Muscle layer of duodenum (tissue), 2 donors: ENCODE measurements around the gene CLGN.
A peak's percentile ranks its signal among the peaks of the same experiment; 100 is the strongest.

ENCODE experiments used
- H3K27ac ChIP-seq: one replicate; pipeline ENCODE4 v1.7.0; 2013; ENCODE audit warnings: mild to moderate bottlenecking, low read length
- H3K27me3 ChIP-seq: one replicate; pipeline ENCODE4 v1.7.0; 2013; ENCODE audit warnings: low read depth, mild to moderate bottlenecking, control low read depth, low read length
- H3K36me3 ChIP-seq, 2 donors: one replicate each; pipeline ENCODE4 v1.7.0; 2013; ENCODE audit warnings: low read length in 2 of 2, control low read depth in 1 of 2, mild to moderate bottlenecking in 1 of 2; ENCODE audit not compliant: insufficient read depth in 2 of 2, control insufficient read depth in 1 of 2
- H3K4me1 ChIP-seq, 2 donors: one replicate each; pipeline ENCODE4 v1.7.0; 2013; ENCODE audit warnings: low read length in 2 of 2, mild to moderate bottlenecking in 2 of 2, control low read depth in 1 of 2, moderate library complexity in 1 of 2; ENCODE audit not compliant: insufficient read depth in 2 of 2, control insufficient read depth in 1 of 2
- H3K4me3 ChIP-seq, 2 donors: one replicate each; pipeline ENCODE4 v1.7.0; 2013; ENCODE audit warnings: low read length in 2 of 2, low read depth in 1 of 2, mild to moderate bottlenecking in 1 of 2
- H3K9me3 ChIP-seq, 2 donors: one replicate each; pipeline ENCODE4 v1.7.0; 2013; ENCODE audit warnings: low read length in 2 of 2, control low read depth in 1 of 2, mild to moderate bottlenecking in 1 of 2; ENCODE audit not compliant: control insufficient read depth in 1 of 2
- donor health status: healthy.

Gene CLGN

GRCh38 chr4:140374130-140374477 is 53.3 kb downstream of the CLGN start:
- peaks cover 0 to under 1% of the 10 kb centered on the region in 2 donors for H3K36me3 ChIP-seq
- H3K9me3 ChIP-seq, result no peaks in the 10 kb centered on the region
- H3K27ac ChIP-seq, result peak overlapping the region; percentile 11
- peaks cover 5 to 36% of the 10 kb centered on the region in 2 donors for H3K4me1 ChIP-seq
- no peaks in the 10 kb centered on the region for H3K27me3 ChIP-seq
- peak overlapping the region; percentile 85 to 94 for H3K4me3 ChIP-seq

DNA sequence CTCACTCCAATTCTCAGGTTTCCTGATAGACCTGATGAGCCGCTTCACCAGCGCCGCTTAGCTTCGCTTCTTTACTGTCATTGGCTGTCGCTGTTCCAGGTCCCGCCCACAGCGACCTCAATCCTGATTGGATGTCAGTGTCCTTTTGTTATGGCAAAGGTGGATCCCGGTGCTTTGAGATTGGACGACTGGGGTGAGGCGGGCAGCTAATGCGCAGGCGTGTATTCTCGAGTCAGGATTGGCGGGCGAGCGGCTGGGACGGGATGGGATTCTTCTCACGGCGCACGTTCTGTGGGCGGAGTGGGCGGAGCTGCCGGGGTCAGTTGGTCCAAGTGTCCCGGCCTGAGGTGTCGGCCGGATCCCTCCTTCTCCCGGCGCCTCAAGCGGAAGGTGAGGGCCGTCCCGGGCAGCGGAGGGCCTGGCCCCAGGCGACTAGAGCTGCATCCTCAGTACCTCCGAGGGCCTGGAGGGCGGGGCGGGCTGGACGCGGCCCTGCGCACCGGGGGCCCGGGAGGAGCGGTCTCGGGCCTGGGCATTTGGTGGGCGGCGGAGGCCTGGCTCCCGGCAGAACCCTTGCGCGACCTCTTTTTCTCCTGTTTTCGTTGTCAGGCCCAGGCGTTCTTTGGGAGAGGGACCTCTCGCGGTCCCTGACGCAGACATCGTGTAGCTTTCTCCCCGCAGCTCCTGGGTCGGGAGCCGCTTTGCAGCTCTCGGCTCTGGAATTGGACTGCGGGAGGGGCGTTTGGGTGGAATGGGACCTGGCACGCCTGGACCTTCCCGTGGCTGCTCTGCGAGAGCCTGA is 53.9 kb downstream of the CLGN start, which contains the start of gene SCOC:
SCOC (plus strand) TSS at position 319 of the 802 bp plus-strand sequence. CDS start 5,525 bp downstream, outside the sequence.
- Histone ChIP-seq H3K27me3 (no peaks in the 10 kb centered on the region), H3K36me3 (no peaks in the 10 kb centered on the region), H3K9me3 (no peaks in the 10 kb centered on the region), H3K27ac (peak within 1 kb of the TSS; percentile 84), H3K4me1 (peaks cover 5 to 36% of the 10 kb centered on the region in 2 donors), H3K4me3 (peak within 1 kb of the TSS; percentile 85 to 94)

GRCh38 chr4:140372751-140373327 is 54.6 kb downstream of the CLGN start:
- Histone ChIP-seq H3K27ac (peak overlapping the region; percentile 84), H3K4me1 (peaks cover 5 to 36% of the 10 kb centered on the region in 2 donors), H3K9me3 (no peaks in the 10 kb centered on the region), H3K27me3 (no peaks in the 10 kb centered on the region), H3K4me3 (peak overlapping the region; percentile 85 to 94), H3K36me3 (no peaks in the 10 kb centered on the region)

DNA sequence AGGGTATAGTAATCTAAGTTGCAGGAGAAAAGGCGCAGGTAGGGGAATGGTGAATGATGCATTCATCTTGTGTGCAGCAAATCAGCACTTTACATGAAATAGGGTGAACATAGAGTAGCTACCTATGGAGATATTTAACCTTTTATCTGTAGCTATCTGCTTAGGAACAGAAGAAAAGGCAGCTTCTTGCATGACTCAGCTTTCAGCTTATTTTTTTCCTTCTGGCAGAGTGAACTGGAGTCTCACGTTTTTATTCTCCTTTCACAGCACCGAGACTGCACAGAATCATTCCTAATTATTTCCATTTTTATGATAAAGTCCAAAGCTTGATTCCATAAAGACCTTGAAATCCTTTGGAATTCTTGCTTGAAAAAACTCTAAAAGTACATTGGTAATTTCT is 58.8 kb downstream of the CLGN start:
- Histone ChIP-seq H3K27me3 (no peaks in the 10 kb centered on the region), H3K9me3 (no peaks in the 10 kb centered on the region), H3K27ac (no peak overlapping the region), H3K4me3 (no peak overlapping the region), H3K4me1 (peaks cover 0 to 6% of the 10 kb centered on the region in 2 donors), H3K36me3 (no peaks in the 10 kb centered on the region)

GRCh38 chr4:140367738-140368137 is 59.7 kb downstream of the CLGN start:
- H3K4me1 ChIP-seq, result peaks cover 0 to 5% of the 10 kb centered on the region in 2 donors

DNA sequence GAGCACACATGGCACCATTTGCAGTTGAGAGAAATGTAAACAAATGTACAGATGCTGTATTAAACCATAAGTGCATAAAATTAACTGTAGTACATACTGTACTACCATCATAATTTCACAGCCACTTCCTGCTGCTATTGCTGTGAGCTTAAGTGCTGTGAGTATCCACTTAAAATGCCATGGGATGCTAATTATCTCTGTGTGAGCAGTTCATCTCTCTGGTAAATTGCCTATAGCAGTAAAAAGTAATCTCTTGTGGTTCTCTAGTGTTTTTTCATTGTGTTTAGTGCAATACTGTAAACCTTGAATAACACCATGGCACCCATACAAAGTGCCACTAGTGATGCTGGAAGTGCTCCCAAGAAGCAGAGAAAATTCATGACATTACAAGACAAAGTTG is 63.9 kb downstream of the CLGN start:
- Histone ChIP-seq H3K27me3 (no peaks in the 10 kb centered on the region), H3K9me3 (no peaks in the 10 kb centered on the region), H3K27ac (no peak overlapping the region), H3K4me3 (no peak overlapping the region), H3K4me1 (no peaks in the 10 kb centered on the region), H3K36me3 (no peaks in the 10 kb centered on the region)

More at GRCh38 chr4:140367738-140368137, 59.7 kb downstream of the CLGN start:
- no peak overlapping the region for H3K4me3 ChIP-seq
- H3K36me3 ChIP-seq, result no peaks in the 10 kb centered on the region
- no peak overlapping the region for H3K27ac ChIP-seq
- no peaks in the 10 kb centered on the region for H3K27me3 ChIP-seq
- H3K9me3 ChIP-seq, result no peaks in the 10 kb centered on the region

DNA sequence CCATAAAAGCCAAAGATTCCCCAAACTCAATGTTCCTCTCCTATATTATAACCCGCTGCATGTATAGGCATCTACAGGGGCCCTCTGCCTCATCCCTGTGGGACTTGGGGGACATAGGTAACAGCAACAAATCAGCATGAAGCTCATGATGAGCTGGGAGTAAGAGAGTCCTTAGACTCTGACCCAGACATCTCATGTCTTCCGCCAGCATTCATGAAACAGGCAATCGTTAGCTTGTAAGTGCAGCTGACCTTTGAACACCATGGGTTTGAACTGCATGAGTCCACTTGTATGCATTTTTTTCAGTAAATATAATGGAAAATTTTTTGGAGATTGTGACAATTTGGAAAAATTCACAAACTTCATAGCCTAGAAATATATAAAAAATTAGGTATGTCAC is 64.4 kb downstream of the CLGN start:
- Histone ChIP-seq H3K4me3 (no peak overlapping the region), H3K9me3 (no peaks in the 10 kb centered on the region), H3K4me1 (no peaks in the 10 kb centered on the region), H3K27ac (no peak overlapping the region), H3K27me3 (no peaks in the 10 kb centered on the region), H3K36me3 (no peaks in the 10 kb centered on the region)

DNA sequence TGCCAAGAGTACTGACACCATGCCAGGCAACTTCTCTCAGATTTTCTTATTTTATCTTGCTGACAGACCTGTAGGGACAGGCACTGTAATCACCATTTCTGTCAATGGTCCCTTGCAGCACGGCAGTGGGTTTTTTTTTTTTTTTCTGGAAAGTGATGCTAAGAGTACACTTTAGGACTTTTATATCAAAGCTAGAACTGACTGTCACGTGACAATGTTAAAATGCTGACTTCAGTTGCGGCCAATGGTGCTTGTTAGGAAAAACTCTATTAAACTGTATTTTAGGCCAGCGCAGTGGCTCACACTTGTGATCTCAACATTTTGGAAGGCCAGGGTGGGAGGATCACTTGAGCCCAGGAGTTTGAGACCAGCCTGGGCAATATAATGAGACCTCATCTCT is 66.3 kb downstream of the CLGN start:
- H3K27ac ChIP-seq, result no peak overlapping the region
- no peaks in the 10 kb centered on the region for H3K4me1 ChIP-seq
- no peak overlapping the region for H3K4me3 ChIP-seq
- H3K36me3 ChIP-seq, result no peaks in the 10 kb centered on the region
- H3K27me3 ChIP-seq, result no peaks in the 10 kb centered on the region
- no peaks in the 10 kb centered on the region for H3K9me3 ChIP-seq

DNA sequence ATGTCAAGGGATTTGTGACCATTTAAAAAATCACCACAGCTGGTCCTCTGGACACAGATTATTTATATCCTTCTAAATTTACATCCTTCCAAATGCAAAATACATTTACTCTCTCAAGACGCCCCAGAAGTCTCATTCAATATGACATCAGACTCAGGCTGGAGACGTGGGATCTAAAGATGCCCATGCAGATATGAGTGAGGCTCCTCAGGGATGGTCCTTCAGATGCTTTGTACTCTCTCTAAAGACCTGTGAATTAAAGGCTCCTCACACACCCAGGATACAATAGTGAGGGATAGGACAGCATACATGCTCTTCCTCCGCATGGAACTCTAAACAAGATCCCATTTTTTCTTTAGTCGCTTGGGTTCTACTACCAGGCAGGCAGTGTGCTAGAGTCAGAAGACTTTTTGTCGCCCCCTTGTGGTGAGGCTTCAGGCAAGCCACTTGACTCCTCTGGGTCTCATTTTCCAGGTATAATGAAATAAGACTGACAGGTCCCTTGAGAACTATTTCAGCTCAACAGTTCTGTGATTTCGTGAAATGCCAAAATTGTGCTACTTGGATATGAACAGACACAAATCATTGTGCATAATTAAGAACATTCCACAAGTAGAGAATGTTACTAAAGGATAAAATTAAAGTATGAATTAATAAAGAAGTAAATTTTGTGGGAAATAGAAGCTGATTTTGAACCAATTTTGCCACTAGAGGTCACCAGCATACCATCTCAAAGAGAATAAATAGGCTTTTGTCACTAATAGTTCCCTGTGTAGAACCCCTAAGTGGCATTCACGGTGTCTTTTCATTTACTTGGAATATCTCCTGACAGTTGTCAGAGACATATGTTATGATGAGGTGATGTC is 67.7 kb downstream of the CLGN start:
- Histone ChIP-seq H3K4me1 (no peaks in the 10 kb centered on the region), H3K27ac (no peak overlapping the region), H3K27me3 (no peaks in the 10 kb centered on the region), H3K9me3 (no peaks in the 10 kb centered on the region), H3K4me3 (no peak overlapping the region), H3K36me3 (no peaks in the 10 kb centered on the region)

- Histone ChIP-seq H3K27me3 (no peaks in the 10 kb centered on the region), H3K9me3 (no peaks in the 10 kb centered on the region), H3K27ac (no peak overlapping the region), H3K4me3 (no peak overlapping the region), H3K4me1 (no peaks in the 10 kb centered on the region), H3K36me3 (no peaks in the 10 kb centered on the region)
Observed at GRCh38 chr4:140358281-140358680, 69.2 kb downstream of the CLGN start.

DNA sequence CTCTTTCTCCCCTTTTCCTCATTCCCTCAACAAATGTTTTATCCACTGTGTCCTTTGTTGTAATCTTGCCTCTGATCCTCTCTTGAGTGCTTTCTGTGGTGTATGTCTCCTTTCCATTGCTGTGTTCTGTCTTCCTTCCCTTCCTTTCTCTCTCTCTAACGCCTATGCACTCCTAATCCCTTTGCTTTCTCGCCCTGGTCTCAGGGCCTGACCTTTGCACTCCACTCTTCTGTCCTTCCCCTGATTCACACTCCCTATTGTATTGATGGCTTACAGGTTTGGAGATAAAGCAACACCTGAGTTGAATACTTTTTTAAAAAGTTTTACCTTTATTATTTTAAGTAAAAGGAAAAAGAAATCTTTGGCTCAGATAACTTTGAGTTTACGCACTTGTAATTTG is 69.6 kb downstream of the CLGN start:
- Histone ChIP-seq H3K4me1 (no peaks in the 10 kb centered on the region), H3K27ac (no peak overlapping the region), H3K36me3 (no peaks in the 10 kb centered on the region), H3K27me3 (no peaks in the 10 kb centered on the region), H3K9me3 (no peaks in the 10 kb centered on the region), H3K4me3 (no peak overlapping the region)
